HepG2 (cell line): ENCODE data around the gene PPP1R12C. TPM values are rescaled to one million over a fixed set of nuclear protein-coding genes. Genes with fewer than 3 reads are reported as not detected.

Experiments used
- ATAC-seq: fragments of 200-7000 bp; cut with Tn5 transposase; 3 replicates; pipeline ENCODE4 v1.9.1; 2020; ENCODE audit warnings: mild to moderate bottlenecking, moderate library complexity
- BruUV-seq: library from RNA; stranded (reverse); fragments of 400-500 nt; replicated peaks from 2 replicates; lab custom pipeline; 2021; lab: Mats Ljungman, UMichigan
- CTCF ChIA-PET: fragments of 300-600 bp; formaldehyde crosslinking; extraction: SDS; loops from one replicate; lab custom pipeline; 2021; ENCODE audit warnings: low total read pairs, inconsistent platforms, low intra/inter-chr PET ratio; lab: Yijun Ruan, JAX
- POLR2A ChIA-PET: fragments of 350-600 bp; sonication (Branson Sonifier 250); formaldehyde crosslinking; loops from one replicate; lab custom pipeline; 2020; ENCODE audit warnings: antibody characterized with exemption, inconsistent platforms; lab: Yijun Ruan, JAX
- DNase-seq: peaks from one replicate; pipeline ENCODE4 v3.0.0-alpha.2; 2015; ENCODE audit warnings: low spot score
- FAIRE-seq: peaks from 3 replicates; lab custom pipeline; 2011; peaks lifted over from hg19 to GRCh38; lab: Jason Lieb, UNC
- H2AFZ ChIP-seq: one replicate; pipeline ENCODE4 v1.6.1; 2011; ENCODE audit warnings: low read length, inconsistent platforms
- H3K27ac ChIP-seq: fragments of 300-600 bp; 3 replicates; pipeline ENCODE4 v1.8.0; 2011; ENCODE audit warnings: mixed run types, mild to moderate bottlenecking, mixed read lengths, low read length, inconsistent platforms; ENCODE audit not compliant: insufficient read depth; ENCODE audit errors: extremely low read length
- H3K27me3 ChIP-seq, 2 experiments: fragments of 200-600 bp in 1 of 2; 2 replicates in 1 of 2; 3 replicates in 1 of 2; pipeline versions ENCODE4 v1.6.0 to v1.8.0; 2011; ENCODE audit warnings: low read length in 2 of 2, mild to moderate bottlenecking in 2 of 2, moderate library complexity in 2 of 2, inconsistent platforms in 1 of 2; ENCODE audit not compliant: insufficient read depth in 2 of 2, control insufficient read depth in 1 of 2
- H3K36me3 ChIP-seq, 2 experiments: fragments of 200-600 bp in 1 of 2; replicated peaks in 1 of 2; 2 replicates in 1 of 2; 3 replicates in 1 of 2; pipeline versions ENCODE4 v1.5.1 to v1.8.0; 2011; ENCODE audit warnings: low read length in 2 of 2, inconsistent platforms in 1 of 2; ENCODE audit not compliant: insufficient read depth in 2 of 2, control insufficient read depth in 1 of 2
- H3K4me1 ChIP-seq: 2 replicates; pipeline ENCODE4 v1.5.1; 2012; ENCODE audit warnings: low read length, inconsistent platforms; ENCODE audit not compliant: insufficient read depth
- H3K4me2 ChIP-seq: 2 replicates; pipeline ENCODE4 v1.6.0; 2011; ENCODE audit warnings: low read depth, low read length, inconsistent platforms
- H3K4me3 ChIP-seq, 3 experiments: fragments of 200-600 bp in 1 of 3; sonication (generic), shearing (Covaris generic) in 1 of 3; replicated peaks in 1 of 3; 2 replicates each; pipeline ENCODE4 v1.5.1; 2011 to 2016; ENCODE audit warnings: low read length in 3 of 3, inconsistent platforms in 2 of 3, low read depth in 2 of 3, mild to moderate bottlenecking in 2 of 3, control low read depth in 1 of 3, mixed read lengths in 1 of 3; ENCODE audit not compliant: insufficient read depth in 1 of 3
- H3K79me2 ChIP-seq: one replicate; pipeline ENCODE4 v1.6.1; 2011; ENCODE audit warnings: low read length, inconsistent platforms; ENCODE audit not compliant: insufficient read depth
- H3K9ac ChIP-seq: 2 replicates; pipeline ENCODE4 v1.6.0; 2011; ENCODE audit warnings: mild to moderate bottlenecking, low read depth, low read length, inconsistent platforms; ENCODE audit not compliant: insufficient read depth
- H3K9me3 ChIP-seq: 2 replicates; pipeline ENCODE4 v1.5.1; 2012; ENCODE audit warnings: mild to moderate bottlenecking, low read length
- H4K20me1 ChIP-seq: 2 replicates; pipeline ENCODE4 v1.6.0; 2011; ENCODE audit warnings: inconsistent platforms, mild to moderate bottlenecking, low read length, moderate library complexity; ENCODE audit not compliant: insufficient read depth
- AGO2 ChIP-seq: fragments of 200-400 bp; formaldehyde crosslinking; optimal IDR thresholded peaks from 2 replicates; pipeline ENCODE3; 2017; ENCODE audit warnings: mild to moderate bottlenecking, low read depth, low read length, moderate library complexity
- PTBP1 ChIP-seq: fragments of 200-400 bp; formaldehyde crosslinking; IDR thresholded peaks from 2 replicates; pipeline ENCODE4 v1.6.1; 2018; ENCODE audit warnings: low read length, low read depth; ENCODE audit not compliant: poor library complexity, severe bottlenecking
- ZMYM3 ChIP-seq: sonication (generic); formaldehyde crosslinking; IDR thresholded peaks from 2 replicates; pipeline ENCODE4 v1.5.1; 2020; ENCODE audit warnings: mild to moderate bottlenecking, missing genetic modification reagents
- ZNF891 ChIP-seq: sonication (generic); formaldehyde crosslinking; IDR thresholded peaks from 2 replicates; pipeline ENCODE4 v1.5.0; 2020; ENCODE audit warnings: mild to moderate bottlenecking, missing genetic modification reagents
- WGBS: methylation state at CpG from one replicate; pipeline ENCODE4 v1.1.6; 2017; ENCODE audit warnings: low lambda C conversion rate; 5-methylcytosine and 5-hydroxymethylcytosine counted together
- in situ Hi-C: cut with HindIII; loops from 2 replicates; pipeline ENCODE4 v1.10.0; 2017; ENCODE audit warnings: low pct_unique_long_range_greater_than_20kb; ENCODE audit not compliant: extremely low pct_ligation_motif_present
- intact Hi-C: fragments of 100-400 bp; cut with micrococcal nuclease; formaldehyde crosslinking; loops from one replicate; pipeline ENCODE4 v1.10.0; 2022; ENCODE audit not compliant: unreplicated experiment
- polyA plus RNA-seq, 8 experiments: library from polyadenylated mRNA; depleted of rRNA in 3 of 8; stranded (reverse) in 7 of 8; unstranded in 1 of 8; fragments of >200 nt; fragmentation: Illumina TruSeq in 4 of 8; extraction: Trizol in 4 of 8; gene quantifications; 2 replicates each; pipeline versions ENCODE4 v1.2.1 to v1.2.3, GENCODE V29; 2011 to 2016; ENCODE audit warnings: low read depth in 4 of 8, missing spikeins in 1 of 8, mixed read lengths in 1 of 8; ENCODE audit not compliant: insufficient read depth in 1 of 8
- total RNA-seq, 5 experiments: library from RNA; depleted of rRNA; stranded (reverse); fragments of >200 nt; fragmentation: Illumina TruSeq; extraction: Trizol; gene quantifications; 2 replicates each; pipeline ENCODE4 v1.2.3, GENCODE V29; 2016; ENCODE audit warnings: low read depth in 1 of 5
- TF ChIP-seq, protein P1 (sequence below): IDR thresholded peaks from 2 replicates; pipeline ENCODE4 v1.6.1; 2016; ENCODE audit warnings: missing biosample characterization, missing genetic modification reagents, low read depth

PPP1R12C gene
- total and polyA plus RNA-seq, 2 of the 13 experiments (the other 11 are each of a cell fraction or from before 2014, with no cell fraction given): 29.7 to 30.3 TPM

DNA sequence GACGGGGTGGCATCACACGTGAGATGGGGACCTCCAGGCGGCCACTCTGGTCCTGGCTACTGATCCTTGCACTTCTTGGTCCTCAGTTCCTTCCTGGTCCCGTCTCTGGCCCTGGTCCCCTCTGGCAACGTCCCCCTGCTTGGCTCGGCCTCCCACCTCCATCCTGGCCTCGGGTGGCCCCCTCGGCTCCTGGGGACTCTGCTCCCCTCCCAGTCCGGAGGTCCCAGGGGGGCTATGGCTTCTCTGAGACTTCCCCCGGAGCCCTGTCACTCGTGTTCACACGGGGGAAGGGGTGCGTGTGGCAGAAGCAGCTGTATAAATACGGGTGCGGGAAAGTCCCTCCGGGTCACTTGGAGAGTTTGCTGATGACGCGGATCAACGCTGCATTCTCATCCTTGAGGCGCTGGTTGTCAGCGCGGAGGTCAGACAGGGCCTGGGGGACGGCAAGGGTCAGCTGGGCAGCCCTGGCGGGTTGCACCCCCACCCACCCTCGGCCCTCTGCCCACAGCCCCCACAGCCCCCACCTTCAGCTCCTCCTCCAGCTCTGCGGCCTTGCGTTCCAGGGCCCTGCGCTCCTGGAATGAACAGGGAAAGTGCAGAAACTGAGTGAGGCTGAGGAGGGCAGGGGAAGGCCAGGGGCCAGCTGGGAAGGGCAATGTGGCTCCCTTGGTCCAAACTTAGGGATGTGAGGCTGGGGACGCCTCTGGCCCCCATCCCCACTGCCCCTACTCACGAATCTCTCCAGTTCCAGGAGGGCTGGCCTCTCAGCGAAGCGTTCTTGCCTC lies 26.1 kb downstream of the PPP1R12C start:
- Histone ChIP-seq H3K79me2 (no peaks in the 10 kb centered on the region), H3K4me3 (no peak overlapping the region), H4K20me1 (peaks cover 6% of the 10 kb centered on the region; the same call in 1 of the 2 replicates), H3K27ac (no peak overlapping the region), H2AFZ (no peak overlapping the region), H3K4me2 (no peak overlapping the region), H3K36me3 (peaks cover 3 to 15% of the 10 kb centered on the region in 2 experiments; a peak in 4 of 5 replicates), H3K27me3 (no peaks in the 10 kb centered on the region), H3K9ac (no peak overlapping the region), H3K9me3 (no peaks in the 10 kb centered on the region), H3K4me1 (no peaks in the 10 kb centered on the region)
- TF ChIP-seq PTBP1: no peak
- no peak for TF ChIP-seq ZMYM3
- peak; percentile 1 for TF ChIP-seq AGO2
- TF ChIP-seq ZNF891 (CRISPR knock-in tag): no peak
- ATAC-seq: no peak
- DNase-seq: no peak
- CTCF ChIA-PET: no interaction called here
- POLR2A ChIA-PET: no interaction called here
- intact Hi-C loops (no loop called here), in situ Hi-C loops (no loop called here)
- no peak for FAIRE-seq
- TSS peak; percentile 62 for BruUV-seq
- WGBS: 96% methylated on average over 19 of the region's 32 CpGs

- no peak overlapping the region for H3K9ac ChIP-seq
- peaks cover 6% of the 10 kb centered on the region; the same call in 1 of the 2 replicates for H4K20me1 ChIP-seq
- no peak overlapping the region for H3K27ac ChIP-seq
- no peaks in the 10 kb centered on the region for H3K79me2 ChIP-seq
- FAIRE-seq: no peak
- H3K4me3 ChIP-seq: no peak overlapping the region
- no peak overlapping the region for H2AFZ ChIP-seq
- CTCF ChIA-PET: no interaction called here
- BruUV-seq: no TSS peak
- H3K27me3 ChIP-seq: no peaks in the 10 kb centered on the region
- 90% methylated on average over 13 of the region's 13 CpGs for WGBS
- ATAC-seq: no peak
- DNase-seq: no peak
- intact Hi-C loops (no loop called here), in situ Hi-C loops (no loop called here)
- no peaks in the 10 kb centered on the region for H3K4me1 ChIP-seq
- TF ChIP-seq, protein P1, sequence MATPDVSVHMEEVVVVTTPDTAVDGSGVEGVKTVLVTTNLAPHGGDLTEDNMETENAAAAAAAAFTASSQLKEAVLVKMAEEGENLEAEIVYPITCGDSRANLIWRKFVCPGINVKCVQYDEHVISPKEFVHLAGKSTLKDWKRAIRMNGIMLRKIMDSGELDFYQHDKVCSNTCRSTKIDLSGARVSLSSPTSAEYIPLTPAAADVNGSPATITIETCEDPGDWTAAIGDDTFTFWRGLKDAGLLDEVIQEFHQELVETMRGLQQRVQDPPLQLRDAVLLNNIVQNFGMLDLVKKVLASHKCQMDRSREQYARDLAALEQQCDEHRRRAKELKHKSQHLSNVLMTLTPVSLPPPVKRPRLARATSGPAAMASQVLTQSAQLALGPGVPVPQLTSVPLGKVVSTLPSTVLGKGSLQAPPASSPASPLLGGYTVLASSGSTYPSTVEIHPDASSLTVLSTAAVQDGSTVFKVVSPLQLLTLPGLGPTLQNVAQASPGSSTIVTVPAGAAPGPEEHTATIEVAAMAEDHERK: no peak
- TF ChIP-seq AGO2: peak; percentile 41
- TF ChIP-seq, all 625 proteins: peak for 1
- Histone ChIP-seq H3K36me3 (peaks cover 3 to 12% of the 10 kb centered on the region in 2 experiments; a peak in 4 of 5 replicates), H3K9me3 (no peaks in the 10 kb centered on the region), H3K4me2 (no peak overlapping the region)
- POLR2A ChIA-PET: no interaction called here
Observed at GRCh38 chr19:55090564-55090963, 26.9 kb downstream of the PPP1R12C start.
